ENCODE results near the gene EVI5.

DNA sequence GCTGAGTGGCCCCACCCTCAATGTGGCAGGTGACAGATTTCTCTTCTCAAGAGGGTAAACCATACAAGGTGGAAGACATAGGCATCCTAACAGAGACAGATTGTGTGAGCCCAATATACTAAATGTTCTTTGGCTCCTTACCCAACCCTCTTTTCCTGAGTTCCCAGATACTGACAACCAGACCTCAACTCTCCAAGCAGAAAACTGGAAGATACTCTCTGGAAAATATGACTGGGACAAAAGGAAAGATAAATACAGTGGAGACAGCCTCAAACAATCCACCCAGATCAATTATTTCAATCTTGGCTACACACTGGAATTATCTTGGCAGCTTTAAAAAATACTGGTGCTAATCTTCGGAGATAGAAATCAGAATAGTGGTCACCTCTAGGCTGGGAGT, 6.5 kb downstream of the EVI5 start:
- no peak for TF ChIP-seq SMC3 (conservative IDR thresholded peaks at IDR 0.05; ENCODE audit: poor library complexity)
- TF ChIP-seq, protein P1, sequence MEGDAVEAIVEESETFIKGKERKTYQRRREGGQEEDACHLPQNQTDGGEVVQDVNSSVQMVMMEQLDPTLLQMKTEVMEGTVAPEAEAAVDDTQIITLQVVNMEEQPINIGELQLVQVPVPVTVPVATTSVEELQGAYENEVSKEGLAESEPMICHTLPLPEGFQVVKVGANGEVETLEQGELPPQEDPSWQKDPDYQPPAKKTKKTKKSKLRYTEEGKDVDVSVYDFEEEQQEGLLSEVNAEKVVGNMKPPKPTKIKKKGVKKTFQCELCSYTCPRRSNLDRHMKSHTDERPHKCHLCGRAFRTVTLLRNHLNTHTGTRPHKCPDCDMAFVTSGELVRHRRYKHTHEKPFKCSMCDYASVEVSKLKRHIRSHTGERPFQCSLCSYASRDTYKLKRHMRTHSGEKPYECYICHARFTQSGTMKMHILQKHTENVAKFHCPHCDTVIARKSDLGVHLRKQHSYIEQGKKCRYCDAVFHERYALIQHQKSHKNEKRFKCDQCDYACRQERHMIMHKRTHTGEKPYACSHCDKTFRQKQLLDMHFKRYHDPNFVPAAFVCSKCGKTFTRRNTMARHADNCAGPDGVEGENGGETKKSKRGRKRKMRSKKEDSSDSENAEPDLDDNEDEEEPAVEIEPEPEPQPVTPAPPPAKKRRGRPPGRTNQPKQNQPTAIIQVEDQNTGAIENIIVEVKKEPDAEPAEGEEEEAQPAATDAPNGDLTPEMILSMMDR (IDR thresholded peaks at IDR 0.05; ENCODE audit: poor library complexity, severe bottlenecking) = no peak
